Ovary (tissue), 9 donors: ENCODE data around the gene RANBP1. TPM values are rescaled to one million over a fixed set of nuclear protein-coding genes. Genes with fewer than 3 reads are reported as not detected.

Source experiments
- DNase-seq, 5 donors: peaks; one replicate each; pipeline ENCODE4 v3.0.0-alpha.2; 2019 to 2020
- H3K27ac ChIP-seq, 2 donors: fragments of 200-600 bp; one replicate each; pipeline versions ENCODE4 v1.5.1 to v1.8.0; 2019 to 2022
- H3K27me3 ChIP-seq: fragments of 200-600 bp; one replicate; pipeline ENCODE4 v1.8.0; 2022
- H3K36me3 ChIP-seq: fragments of 200-600 bp; sonication (generic); one replicate; pipeline ENCODE4 v1.5.1; 2019
- H3K4me1 ChIP-seq: one replicate; pipeline ENCODE4 v1.8.1; 2013; ENCODE audit warnings: mild to moderate bottlenecking, moderate library complexity; ENCODE audit not compliant: insufficient read depth
- H3K4me3 ChIP-seq: fragments of 200-600 bp; sonication (generic); one replicate; pipeline ENCODE4 v1.5.1; 2017
- H3K9me3 ChIP-seq, 2 donors: fragments of 200-600 bp in 1 of 2; sonication (generic) in 1 of 2; one replicate each; pipeline versions ENCODE4 v1.5.1 to v1.8.1; 2013 to 2019; ENCODE audit warnings: mild to moderate bottlenecking in 1 of 2, moderate library complexity in 1 of 2
- EP300 ChIP-seq: sonication (generic); formaldehyde crosslinking; IDR thresholded peaks from one replicate; pipeline ENCODE4 v1.6.1; 2017; ENCODE audit warnings: antibody characterized with exemption
- POLR2A ChIP-seq: fragments of 450-650 bp; IDR thresholded peaks from one replicate; pipeline ENCODE4 v1.6.1; 2017; ENCODE audit warnings: antibody characterized with exemption, mild to moderate bottlenecking, moderate library complexity
- WGBS, 3 donors: extraction: QIAGEN DNeasy Blood & Tissue Kit in 1 of 3; methylation state at CpG; one replicate each; pipeline versions ENCODE4 v1.1.5 to v1.1.7; 2013 to 2017; 5-methylcytosine and 5-hydroxymethylcytosine counted together
- intact Hi-C, 4 donors: fragments of 100-400 bp; cut with DNase I; formaldehyde crosslinking; loops; one replicate each; pipeline versions ENCODE4 v1.11.0 to v1.15.1; 2022 to 2023
- polyA plus RNA-seq, 2 donors: library from polyadenylated mRNA; stranded (reverse); fragments of 200-250 nt in 1 of 2; fragments of 350-450 nt in 1 of 2; fragmentation: Illumina TruSeq in 1 of 2; extraction: RNeasy Lipid Tissue Mini Kit (QIAGEN cat#74804) in 1 of 2; gene quantifications; one replicate each; pipeline ENCODE4 v1.2.3, GENCODE V29; 2013 to 2014
- total RNA-seq, 7 donors: library from RNA; depleted of rRNA in 2 of 7; stranded (reverse); fragments of >200 nt in 2 of 7; fragmentation: NEBNext Ultra II Directional in 3 of 7; extraction: Animal tissue kit (Norgen Biotek cat#: 25700) in 3 of 7; gene quantifications; one replicate each; pipeline versions ENCODE4 v1.1.0 to v1.2.4, GENCODE V29; 2016 to 2023
- TF ChIP-seq, protein P1 (sequence below), 3 donors: fragments of 450-650 bp in 2 of 3; fragments of 200-600 bp in 1 of 3; IDR thresholded peaks; one replicate each; pipeline versions ENCODE4 v1.5.1 to v1.8.0; 2016 to 2022; ENCODE audit warnings: antibody characterized with exemption in 3 of 3, mild to moderate bottlenecking in 1 of 3
- donor health status: DM: no; HTN: no; CAD: no; lungs with moderate emphysema.
- donor health status: DM: no; HTN: no; CAD: no.
- donor health status: Bipolar disorder and iron deficiency.
- donor health status: DM: yes; HTN: yes; CAD: no.
- donor health status: DM: no; HTN: no; CAD: no.
- donor health status: DM: yes; HTN: yes; CAD: no.

The RANBP1 gene
- total and polyA plus RNA-seq, 9 donors: 62.8 to 198 (median 80.2) TPM

DNA sequence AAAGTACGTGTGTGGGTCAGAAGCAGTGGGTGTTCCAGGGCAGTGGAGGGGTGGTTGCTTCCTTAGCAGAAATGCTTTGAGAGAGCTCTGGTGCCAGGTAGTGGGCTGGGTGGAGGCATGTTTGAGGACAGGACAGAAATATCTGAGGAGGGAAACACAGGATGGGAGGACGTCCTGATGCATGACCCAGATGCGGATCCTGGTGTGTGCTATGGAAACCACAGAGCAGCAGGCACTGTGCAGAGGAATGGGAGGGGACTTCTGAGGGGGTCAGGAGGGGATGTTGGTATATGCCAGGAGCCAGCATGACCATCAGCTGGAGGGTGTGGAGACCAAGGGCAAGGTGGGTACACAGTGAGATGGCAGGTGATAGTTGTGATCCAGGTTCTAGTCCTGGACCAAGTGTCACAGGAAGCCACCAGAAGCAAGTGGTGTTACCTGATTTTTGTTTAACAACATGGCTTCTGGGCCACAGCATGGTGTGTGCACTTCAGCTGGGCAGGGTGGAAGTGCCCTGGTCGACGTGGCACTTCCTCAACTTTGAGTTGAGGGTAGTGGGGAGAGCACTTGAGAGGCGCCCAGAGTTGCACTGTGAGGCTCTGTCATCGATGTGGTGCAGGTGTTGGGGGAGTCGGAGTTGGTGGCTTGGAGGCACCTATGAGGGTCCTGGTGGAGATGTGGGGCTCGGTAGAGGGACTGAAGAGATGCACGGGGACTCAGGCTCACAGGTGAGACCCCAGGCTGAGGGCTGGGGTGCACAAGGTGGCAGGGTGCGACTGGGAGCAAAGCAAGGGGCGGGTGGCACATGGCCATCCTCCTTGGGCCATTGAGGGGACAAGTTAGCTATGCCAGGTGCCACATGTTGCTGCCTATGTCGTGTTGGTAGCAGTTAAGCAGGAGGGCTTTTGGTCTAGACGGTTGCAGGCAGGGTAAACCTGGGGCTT, 28.3 kb upstream of the RANBP1 start:
- TF ChIP-seq EP300: no peak
- TF ChIP-seq, protein P1, sequence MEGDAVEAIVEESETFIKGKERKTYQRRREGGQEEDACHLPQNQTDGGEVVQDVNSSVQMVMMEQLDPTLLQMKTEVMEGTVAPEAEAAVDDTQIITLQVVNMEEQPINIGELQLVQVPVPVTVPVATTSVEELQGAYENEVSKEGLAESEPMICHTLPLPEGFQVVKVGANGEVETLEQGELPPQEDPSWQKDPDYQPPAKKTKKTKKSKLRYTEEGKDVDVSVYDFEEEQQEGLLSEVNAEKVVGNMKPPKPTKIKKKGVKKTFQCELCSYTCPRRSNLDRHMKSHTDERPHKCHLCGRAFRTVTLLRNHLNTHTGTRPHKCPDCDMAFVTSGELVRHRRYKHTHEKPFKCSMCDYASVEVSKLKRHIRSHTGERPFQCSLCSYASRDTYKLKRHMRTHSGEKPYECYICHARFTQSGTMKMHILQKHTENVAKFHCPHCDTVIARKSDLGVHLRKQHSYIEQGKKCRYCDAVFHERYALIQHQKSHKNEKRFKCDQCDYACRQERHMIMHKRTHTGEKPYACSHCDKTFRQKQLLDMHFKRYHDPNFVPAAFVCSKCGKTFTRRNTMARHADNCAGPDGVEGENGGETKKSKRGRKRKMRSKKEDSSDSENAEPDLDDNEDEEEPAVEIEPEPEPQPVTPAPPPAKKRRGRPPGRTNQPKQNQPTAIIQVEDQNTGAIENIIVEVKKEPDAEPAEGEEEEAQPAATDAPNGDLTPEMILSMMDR (IDR thresholded peaks at IDR 0.05): no peak
- no peak for TF ChIP-seq POLR2A

DNA sequence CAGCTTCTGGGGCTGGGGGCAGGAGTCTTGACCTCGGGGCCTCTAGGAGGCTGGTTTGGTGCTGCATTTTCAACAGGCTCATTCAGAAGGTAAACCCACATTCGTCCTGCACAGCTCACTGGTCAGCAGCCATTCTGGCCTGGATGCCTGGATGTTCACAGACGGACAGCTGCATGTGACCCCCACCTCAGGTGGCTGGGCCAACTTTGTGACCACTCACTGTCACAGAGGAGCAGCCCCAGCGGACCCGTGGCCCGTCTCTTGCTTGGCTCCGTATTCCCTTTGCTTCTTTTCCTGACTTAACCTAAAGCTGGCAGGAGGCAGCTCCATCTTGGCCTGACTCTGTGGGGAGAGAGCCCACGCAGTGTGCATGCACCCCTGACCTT, 27.6 kb upstream of the RANBP1 start:
- peaks cover 9% of the 10 kb centered on the region for H3K4me1 ChIP-seq
- no peaks in the 10 kb centered on the region for H3K27me3 ChIP-seq
- peaks cover 2% of the 10 kb centered on the region for H3K36me3 ChIP-seq
- intact Hi-C loops: no loop called here
- 80 to 89% (median 85%) methylated on average over 8 of the region's 8 CpGs for WGBS, 3 donors
- H3K4me3 ChIP-seq: no peak overlapping the region
- no peak overlapping the region for H3K27ac ChIP-seq
- H3K9me3 ChIP-seq: no peaks in the 10 kb centered on the region
- TF ChIP-seq EP300: no peak
- TF ChIP-seq, protein P1 (IDR thresholded peaks at IDR 0.05): no peak
- TF ChIP-seq POLR2A: no peak
- no peak for DNase-seq

More for the DNA sequence above, 28.3 kb upstream of the RANBP1 start:
- WGBS, 3 donors: 87 to 90% (median 88%) methylated on average over 14 of the region's 14 CpGs
- no peak overlapping the region for H3K4me3 ChIP-seq
- peaks cover 2% of the 10 kb centered on the region for H3K36me3 ChIP-seq
- no peaks in the 10 kb centered on the region for H3K9me3 ChIP-seq
- no peaks in the 10 kb centered on the region for H3K27me3 ChIP-seq
- intact Hi-C loops: no loop called here
- H3K4me1 ChIP-seq: peaks cover 14% of the 10 kb centered on the region
- no peak overlapping the region for H3K27ac ChIP-seq
- no peak for DNase-seq

DNA sequence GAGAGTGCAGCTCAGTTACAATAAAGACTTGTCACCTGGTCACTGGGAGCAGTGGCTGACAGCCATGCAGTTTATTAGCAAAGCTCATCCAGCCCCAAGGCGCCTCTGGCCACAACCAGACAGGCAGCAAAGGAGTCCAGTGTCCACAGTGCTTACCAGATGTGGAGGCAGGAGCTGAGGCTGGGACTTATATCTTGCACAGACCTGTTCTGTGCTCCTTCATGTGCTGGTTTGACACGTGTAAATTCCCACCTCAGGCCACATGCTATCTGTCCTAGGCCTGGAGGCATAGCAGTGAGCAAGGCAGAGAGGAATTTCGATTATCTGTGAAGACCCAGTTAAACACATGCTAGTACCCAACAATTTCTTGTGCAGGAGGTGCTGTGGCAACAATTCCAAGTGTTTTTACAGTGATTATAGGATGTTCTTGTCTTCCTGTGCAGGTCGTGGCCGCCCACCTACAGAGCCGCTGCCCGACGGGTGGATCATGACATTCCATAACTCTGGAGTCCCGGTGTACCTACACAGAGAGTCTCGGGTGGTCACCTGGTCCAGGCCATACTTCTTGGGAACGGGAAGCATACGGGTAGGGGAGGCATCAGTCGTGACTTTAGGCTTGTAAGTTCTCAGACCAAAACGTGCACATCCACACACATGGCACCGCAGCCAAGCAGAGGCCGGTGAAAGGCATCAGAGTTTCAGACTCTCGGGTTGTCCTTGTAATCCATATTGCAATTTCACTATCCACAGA, 26.5 kb upstream of the RANBP1 start:
- H3K27me3 ChIP-seq: no peaks in the 10 kb centered on the region
- no peak overlapping the region for H3K4me3 ChIP-seq
- intact Hi-C loops: no loop called here
- peaks cover 2% of the 10 kb centered on the region for H3K36me3 ChIP-seq
- 88 to 89% (median 88%) methylated on average over 17 of the region's 17 CpGs for WGBS, 3 donors
- DNase-seq: no peak
- no peaks in the 10 kb centered on the region for H3K9me3 ChIP-seq
- H3K4me1 ChIP-seq: peaks cover 7% of the 10 kb centered on the region
- TF ChIP-seq, protein P1 (IDR thresholded peaks at IDR 0.05): no peak
- TF ChIP-seq POLR2A (no peak), EP300 (no peak)
- H3K27ac ChIP-seq: no peak overlapping the region

DNA sequence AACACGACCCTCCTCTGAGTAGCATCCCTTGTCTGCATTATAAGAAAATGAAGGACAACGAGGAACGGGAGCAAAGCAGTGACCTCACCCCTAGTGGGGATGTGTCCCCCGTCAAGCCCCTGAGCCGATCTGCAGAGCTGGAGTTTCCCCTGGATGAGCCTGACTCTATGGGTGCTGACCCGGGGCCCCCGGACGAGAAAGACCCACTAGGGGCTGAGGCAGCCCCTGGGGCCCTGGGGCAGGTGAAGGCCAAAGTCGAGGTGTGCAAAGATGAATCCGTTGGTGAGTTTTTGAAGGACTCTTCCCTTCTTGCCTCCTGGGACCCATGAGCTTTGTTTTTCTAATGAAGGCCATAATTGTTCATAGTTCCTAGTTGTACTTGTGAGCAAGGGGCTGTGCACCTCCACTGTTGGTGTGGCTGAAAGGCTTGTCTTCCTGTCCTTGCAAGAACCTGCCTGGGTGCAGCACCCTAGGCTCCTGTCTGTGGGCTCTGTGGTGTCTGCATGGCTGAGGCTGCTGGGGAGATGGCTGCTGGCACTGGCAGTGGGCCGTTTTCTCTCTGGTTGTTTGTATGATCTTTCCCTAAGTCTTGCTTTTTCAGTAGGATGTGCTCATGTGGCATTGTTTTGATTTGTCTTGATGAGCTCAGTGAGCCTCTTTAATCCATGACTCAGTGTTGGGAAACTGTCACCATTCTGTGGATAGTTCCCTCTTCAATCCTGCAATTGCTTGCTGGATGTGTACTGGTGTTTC, 25.8 kb upstream of the RANBP1 start:
- Histone ChIP-seq H3K27me3 (no peaks in the 10 kb centered on the region), H3K9me3 (no peaks in the 10 kb centered on the region), H3K4me1 (no peaks in the 10 kb centered on the region), H3K36me3 (peaks cover 2% of the 10 kb centered on the region), H3K4me3 (no peak overlapping the region), H3K27ac (no peak overlapping the region)
- TF ChIP-seq, protein P1 (IDR thresholded peaks at IDR 0.05): no peak
- TF ChIP-seq EP300 (no peak), POLR2A (no peak)
- 88 to 92% (median 89%) methylated on average over 11 of the region's 11 CpGs for WGBS, 3 donors
- no peak for DNase-seq
- intact Hi-C loops: loop anchor here in 1 of 4 donors (10.0 kb wide), 1 partner anchor 65 kb away; the partner anchor contains the start of gene TANGO2
